Prostate gland (tissue), 2 donors: ENCODE results near the gene ABO.
"Not testable (repeated sequence)": the region's sequence is repeated elsewhere in the genome, so short reads cannot be mapped to it uniquely, and the experiment has no call there.

Source experiments
- CTCF ChIP-seq, 4 experiments: fragments of 200-600 bp in 2 of 4; fragments of 450-650 bp in 2 of 4; sonication (generic) in 2 of 4; IDR thresholded peaks; 1 replicate in 3 of 4; 2 replicates in 1 of 4; pipeline ENCODE4 v1.5.1; 2016 to 2019; ENCODE audit warnings: antibody characterized with exemption in 4 of 4, mild to moderate bottlenecking in 2 of 4, moderate library complexity in 2 of 4
- POLR2A ChIP-seq: fragments of 450-650 bp; IDR thresholded peaks from one replicate; pipeline ENCODE4 v1.6.1; 2016; ENCODE audit warnings: antibody characterized with exemption, mild to moderate bottlenecking
- POLR2AphosphoS5 ChIP-seq: sonication (generic); formaldehyde crosslinking; IDR thresholded peaks from one replicate; pipeline ENCODE4 v1.6.1; 2017; ENCODE audit warnings: antibody characterized with exemption

- not testable (repeated sequence) for TF ChIP-seq CTCF (IDR thresholded peaks at IDR 0.05); POLR2A; POLR2AphosphoS5
Observed at GRCh38 chr9:133228474-133229193, 46.4 kb downstream of the ABO start.
